HG02870 (cell line): ENCODE data around the gene UBA1.
A peak's percentile ranks its signal among the peaks of the same experiment; 100 is the strongest.

ENCODE experiments used
- ATAC-seq: cut with Tn5 transposase; IDR thresholded peaks from one replicate; pipeline ENCODE4 v1.9.1; 2021; ENCODE audit warnings: mild to moderate bottlenecking, moderate library complexity; ENCODE audit not compliant: unreplicated experiment

Gene UBA1

DNA sequence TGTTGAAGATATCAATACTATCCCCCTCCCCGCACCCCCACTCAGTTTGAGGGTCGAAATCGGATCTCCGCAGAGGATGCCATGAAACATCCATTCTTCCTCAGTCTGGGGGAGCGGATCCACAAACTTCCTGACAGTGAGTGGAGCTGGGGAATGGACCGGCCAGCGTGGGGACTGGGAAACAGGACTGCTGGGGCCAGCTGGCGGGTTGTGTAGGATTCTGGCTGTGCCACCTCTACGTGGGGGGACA is 33.6 kb downstream of the UBA1 start:
- ATAC-seq: no peak

GRCh38 chrX:47228550-47229270 is 35.1 kb downstream of the UBA1 start:
- ATAC-seq: no peak

DNA sequence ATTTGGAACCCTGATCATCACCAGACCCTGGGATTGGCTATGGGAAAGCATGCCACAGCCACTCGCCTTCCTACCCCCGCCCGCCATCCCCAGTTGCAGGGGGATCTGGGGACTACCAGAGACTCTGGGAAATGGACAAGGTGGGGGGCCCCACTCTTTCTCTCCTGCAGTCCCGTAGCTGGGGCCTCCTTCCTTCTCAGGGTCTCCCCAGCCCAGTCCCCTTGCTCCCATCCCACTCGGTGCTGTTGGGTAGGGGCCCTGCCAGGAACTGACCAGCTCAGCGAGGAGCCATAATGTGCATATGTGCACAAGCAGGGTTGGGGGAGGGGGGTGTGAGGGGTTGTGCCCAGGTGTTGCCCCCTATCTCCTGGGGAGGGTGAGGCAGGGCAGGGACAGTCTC is 35.8 kb downstream of the UBA1 start:
- no peak for ATAC-seq

DNA sequence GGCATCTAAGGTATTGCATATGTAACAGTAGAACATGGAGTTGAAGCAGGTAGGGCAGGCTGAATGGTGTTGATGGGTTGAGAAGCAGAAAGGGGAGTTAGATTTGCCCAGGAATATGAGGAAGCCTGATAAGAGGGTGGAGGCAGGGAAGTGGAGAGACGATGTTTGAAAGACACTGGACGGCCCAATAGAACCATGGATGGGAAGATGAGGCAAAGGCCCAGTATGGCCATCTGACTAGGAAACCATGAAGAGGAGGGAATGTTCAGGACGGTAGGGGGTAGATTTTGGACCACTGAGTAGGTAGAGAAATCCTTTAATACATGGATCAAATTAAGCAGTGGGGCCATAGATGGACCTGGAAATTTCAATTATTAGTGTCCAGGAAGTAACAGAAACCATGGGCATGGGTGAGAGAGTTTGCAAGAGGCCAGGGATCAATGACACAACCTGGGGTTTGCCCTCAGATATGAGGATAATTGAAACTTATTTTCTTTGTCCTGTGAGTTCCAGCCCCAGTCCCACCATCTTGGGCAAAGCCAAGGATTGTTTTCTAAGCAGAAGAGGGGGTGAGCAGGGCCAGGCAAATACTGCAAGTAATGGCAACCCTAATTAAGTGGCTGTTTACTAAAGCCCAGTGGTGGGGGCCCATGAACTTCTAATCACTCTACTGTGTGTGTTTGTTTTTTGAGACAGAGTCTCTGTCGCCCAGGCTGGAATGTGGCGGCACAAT is 36.7 kb downstream of the UBA1 start:
- ATAC-seq: no peak

DNA sequence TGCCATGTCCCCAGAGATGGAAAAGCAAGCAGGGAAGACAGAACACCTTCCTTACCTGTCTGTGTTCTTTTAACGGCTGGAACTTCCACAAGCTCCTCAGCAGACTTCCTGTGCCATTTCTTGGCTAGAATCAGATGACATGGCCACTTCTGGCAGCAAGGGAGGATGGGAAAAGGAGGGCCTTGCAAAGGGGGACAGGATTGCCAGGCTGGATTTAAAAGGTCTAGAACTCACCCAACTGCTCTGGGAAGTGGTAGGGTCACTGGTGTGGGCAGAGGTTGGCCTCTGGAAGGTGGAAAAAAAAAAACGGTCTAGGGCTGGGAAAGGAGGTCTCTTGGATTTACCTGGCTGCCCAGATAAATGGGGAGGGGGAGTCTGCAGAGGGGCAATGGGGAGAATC is 37.5 kb downstream of the UBA1 start:
- ATAC-seq: no peak

- ATAC-seq: no peak
Observed at GRCh38 chrX:47232197-47232802, 38.7 kb downstream of the UBA1 start.

- peak; percentile 7 for ATAC-seq
Observed at GRCh38 chrX:47232803-47233332, 39.2 kb downstream of the UBA1 start, which contains the start of gene USP11. USP11 (plus strand) TSS chrX:47233009; CDS start chrX:47233044, 35 bp downstream.

DNA sequence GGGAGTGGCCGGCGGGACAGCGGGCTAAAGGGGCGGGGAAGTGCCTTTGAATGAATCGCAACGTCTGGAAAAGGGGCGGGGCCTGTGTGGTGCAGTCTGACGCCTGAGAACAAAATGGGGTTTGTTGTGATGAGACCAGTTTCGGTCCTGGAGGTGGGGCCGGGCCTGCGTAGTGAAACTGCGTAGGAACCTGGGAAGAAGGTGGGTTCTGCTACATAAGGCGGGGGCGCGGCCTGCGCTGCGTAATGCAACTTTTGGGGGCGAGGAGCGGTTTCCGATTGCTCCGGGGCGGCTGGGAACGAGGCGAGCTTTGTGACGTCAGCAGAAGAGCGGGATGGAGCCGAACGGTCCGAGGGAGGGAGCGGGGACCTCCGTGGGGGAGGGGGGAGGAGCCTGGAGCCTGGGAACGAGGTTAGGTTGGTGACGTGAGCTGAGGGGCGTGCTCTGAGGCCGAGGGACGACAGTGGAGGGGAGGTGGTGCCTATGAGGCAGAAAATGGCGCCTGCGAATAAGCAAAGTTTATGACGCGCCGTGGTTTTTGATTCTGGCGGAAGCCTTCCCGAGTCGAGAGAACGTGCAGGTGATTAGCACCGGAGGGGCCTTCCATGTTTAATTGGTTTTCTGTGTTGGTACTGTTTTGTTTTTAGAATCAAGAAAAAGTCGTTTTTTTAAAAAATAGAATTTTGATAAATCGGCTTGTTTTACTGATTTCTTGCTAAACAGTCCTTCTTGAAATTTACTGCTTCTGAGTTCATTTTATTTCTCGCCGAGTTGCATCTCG is 39.9 kb downstream of the UBA1 start:
- ATAC-seq: peak; percentile 79

DNA sequence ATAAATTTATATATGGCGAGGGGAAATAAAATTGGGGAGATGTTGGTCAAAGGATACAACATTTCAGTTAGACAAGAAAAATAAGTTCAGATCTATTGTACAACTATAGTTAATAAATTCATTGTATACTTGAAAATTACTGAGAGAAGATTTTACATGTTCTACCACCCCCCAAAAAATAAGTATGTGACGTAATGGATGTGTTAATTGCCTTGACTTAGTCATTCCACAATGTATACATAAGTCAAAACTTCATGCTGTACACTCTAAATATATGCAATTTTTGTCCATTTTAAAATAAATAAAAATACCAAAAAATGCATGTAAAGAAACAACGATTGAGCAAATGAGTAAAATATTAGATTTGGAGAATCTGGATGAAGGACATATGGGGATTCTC is 41.0 kb downstream of the UBA1 start:
- no peak for ATAC-seq

DNA sequence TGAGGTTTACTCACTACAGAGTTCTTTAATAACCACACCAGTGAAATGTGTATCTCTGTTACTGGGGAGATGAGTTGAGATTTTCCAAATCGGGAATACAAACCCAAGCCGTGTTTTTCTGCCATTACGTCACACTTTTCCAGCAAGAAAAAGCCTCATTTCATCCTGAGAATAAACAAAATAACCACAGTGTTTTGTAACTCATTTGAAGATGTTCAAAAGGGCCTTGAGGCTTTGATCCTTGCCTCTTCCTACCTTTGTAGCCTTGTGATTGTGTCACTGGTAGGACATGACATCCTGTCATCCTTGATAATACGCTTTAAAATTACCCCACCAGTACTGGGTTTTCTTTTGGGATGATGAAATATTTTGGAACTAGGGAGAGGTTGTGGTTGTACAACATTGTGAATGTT is 42.1 kb downstream of the UBA1 start:
- no peak for ATAC-seq

- no peak for ATAC-seq
Observed at GRCh38 chrX:47239199-47239598, 45.6 kb downstream of the UBA1 start.

GRCh38 chrX:47239898-47240545 is 46.4 kb downstream of the UBA1 start:
- no peak for ATAC-seq

DNA sequence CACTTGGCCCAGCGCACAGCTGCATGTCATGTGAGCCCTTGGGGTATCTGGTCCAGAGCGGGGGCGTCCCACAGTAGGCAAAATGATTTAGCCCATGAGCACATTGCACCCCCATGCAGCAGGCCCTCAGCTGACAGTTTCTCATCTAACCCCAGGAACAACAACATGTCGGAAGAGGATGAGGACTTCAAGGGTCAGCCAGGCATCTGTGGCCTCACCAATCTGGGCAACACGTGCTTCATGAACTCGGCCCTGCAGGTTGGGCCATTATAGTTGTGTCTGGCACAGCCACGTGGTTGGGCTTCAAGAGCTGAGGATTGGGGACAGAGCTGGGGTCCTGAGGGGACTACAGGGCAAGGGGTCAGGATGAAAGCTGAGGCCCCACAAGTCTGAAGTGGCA is 47.0 kb downstream of the UBA1 start:
- no peak for ATAC-seq

GRCh38 chrX:47241201-47242011 is 47.8 kb downstream of the UBA1 start:
- no peak for ATAC-seq

DNA sequence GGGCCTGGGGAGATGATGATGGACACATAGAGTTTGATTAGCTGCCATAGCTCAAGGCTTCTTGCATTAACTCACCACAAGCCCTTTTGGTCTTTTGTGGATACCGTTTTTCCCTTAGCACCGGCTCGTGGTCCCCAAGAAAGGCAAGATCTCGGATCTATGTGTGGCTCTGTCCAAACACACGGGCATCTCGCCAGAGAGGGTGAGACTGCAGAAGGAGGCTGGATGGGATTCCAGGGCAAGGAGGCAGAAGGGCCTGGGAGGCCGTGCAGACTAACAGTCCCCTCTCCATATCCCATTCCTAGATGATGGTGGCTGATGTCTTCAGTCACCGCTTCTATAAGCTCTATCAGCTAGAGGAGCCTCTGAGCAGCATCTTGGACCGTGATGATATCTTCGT is 48.7 kb downstream of the UBA1 start:
- no peak for ATAC-seq

- ATAC-seq: no peak
Observed at GRCh38 chrX:47243351-47243750, 49.7 kb downstream of the UBA1 start.

GRCh38 chrX:47244676-47245075 is 51.0 kb downstream of the UBA1 start:
- ATAC-seq: no peak

- ATAC-seq: no peak
Observed at GRCh38 chrX:47245156-47245555, 51.5 kb downstream of the UBA1 start.

DNA sequence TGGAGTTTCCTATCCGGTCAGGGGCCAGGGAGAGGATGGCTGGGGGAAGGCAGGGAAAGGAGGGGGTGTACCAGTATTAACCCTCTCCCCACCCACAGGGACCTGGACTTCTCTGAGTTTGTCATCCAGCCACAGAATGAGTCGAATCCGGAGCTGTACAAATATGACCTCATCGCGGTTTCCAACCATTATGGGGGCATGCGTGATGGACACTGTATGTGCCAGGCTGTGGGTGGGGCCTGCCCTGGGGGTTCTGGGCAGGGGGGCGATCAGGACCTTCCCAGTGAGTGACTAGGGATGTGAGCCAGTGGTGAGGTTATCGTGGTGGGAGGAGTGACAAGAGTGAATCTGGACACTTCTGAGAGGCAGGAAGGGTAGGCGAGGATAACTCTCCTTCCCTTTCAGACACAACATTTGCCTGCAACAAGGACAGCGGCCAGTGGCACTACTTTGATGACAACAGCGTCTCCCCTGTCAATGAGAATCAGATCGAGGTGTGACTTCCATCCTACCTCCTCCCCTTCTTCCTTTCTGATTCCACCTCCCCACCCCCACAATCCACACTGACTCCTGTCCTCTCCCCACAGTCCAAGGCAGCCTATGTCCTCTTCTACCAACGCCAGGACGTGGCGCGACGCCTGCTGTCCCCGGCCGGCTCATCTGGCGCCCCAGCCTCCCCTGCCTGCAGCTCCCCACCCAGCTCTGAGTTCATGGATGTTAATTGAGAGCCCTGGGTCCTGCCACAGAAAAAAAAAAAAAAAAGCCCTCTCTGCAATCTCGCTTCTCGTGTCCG is 53.8 kb downstream of the UBA1 start:
- no peak for ATAC-seq
